ENCODE data around the gene ABCB7.
"Not testable (repeated sequence)": the region's sequence is repeated elsewhere in the genome, so short reads cannot be mapped to it uniquely, and the experiment has no call there.

The ABCB7 gene

GRCh38 chrX:75086731-75087195 lies 69.3 kb downstream of the ABCB7 start:
- DNase-seq = no peak

- no peak for DNase-seq
Measured at GRCh38 chrX:75084757-75085156, 71.3 kb downstream of the ABCB7 start.

- DNase-seq = no peak
Measured at GRCh38 chrX:75076429-75076828, 79.7 kb downstream of the ABCB7 start.

GRCh38 chrX:75074475-75074874 lies 81.6 kb downstream of the ABCB7 start:
- DNase-seq = no peak

- DNase-seq = no peak
Measured at GRCh38 chrX:75071334-75071733, 84.7 kb downstream of the ABCB7 start.

GRCh38 chrX:75067931-75068330 lies 88.2 kb downstream of the ABCB7 start:
- no peak for DNase-seq

GRCh38 chrX:75061701-75062100 lies 94.4 kb downstream of the ABCB7 start:
- no peak for DNase-seq

GRCh38 chrX:75051047-75051446 lies 105.0 kb downstream of the ABCB7 start:
- DNase-seq = no peak

GRCh38 chrX:75045369-75045768 lies 110.7 kb downstream of the ABCB7 start:
- no peak for DNase-seq

- not testable (repeated sequence) for DNase-seq
Measured at GRCh38 chrX:75044142-75044541, 111.9 kb downstream of the ABCB7 start.

GRCh38 chrX:75038925-75039324 lies 117.2 kb downstream of the ABCB7 start:
- no peak for DNase-seq
